Measurements from ENCODE around the gene ATOH8.

DNA sequence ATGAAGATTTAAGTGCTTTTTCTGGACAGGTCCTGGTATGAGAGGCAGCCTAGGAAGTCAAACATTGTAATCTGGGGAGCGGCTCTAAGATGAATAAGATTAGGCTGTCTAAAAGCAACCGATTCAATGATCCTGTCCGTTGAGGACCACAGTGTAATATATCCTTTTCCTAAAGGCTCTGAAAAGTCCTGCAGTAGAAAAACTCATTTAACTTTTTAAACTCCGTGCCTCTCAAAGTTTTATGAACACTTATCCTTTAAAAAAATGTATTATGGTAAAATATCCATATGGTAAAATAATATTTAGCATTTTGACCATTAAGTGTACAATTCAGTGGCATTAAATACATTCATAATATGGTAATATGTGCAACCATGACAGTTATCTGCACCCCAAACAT lies 39.8 kb downstream of the ATOH8 start:
- TF ChIP-seq, protein P1, sequence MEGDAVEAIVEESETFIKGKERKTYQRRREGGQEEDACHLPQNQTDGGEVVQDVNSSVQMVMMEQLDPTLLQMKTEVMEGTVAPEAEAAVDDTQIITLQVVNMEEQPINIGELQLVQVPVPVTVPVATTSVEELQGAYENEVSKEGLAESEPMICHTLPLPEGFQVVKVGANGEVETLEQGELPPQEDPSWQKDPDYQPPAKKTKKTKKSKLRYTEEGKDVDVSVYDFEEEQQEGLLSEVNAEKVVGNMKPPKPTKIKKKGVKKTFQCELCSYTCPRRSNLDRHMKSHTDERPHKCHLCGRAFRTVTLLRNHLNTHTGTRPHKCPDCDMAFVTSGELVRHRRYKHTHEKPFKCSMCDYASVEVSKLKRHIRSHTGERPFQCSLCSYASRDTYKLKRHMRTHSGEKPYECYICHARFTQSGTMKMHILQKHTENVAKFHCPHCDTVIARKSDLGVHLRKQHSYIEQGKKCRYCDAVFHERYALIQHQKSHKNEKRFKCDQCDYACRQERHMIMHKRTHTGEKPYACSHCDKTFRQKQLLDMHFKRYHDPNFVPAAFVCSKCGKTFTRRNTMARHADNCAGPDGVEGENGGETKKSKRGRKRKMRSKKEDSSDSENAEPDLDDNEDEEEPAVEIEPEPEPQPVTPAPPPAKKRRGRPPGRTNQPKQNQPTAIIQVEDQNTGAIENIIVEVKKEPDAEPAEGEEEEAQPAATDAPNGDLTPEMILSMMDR (IDR thresholded peaks at IDR 0.05; ENCODE audit: low read length) = no peak
- no peak for TF ChIP-seq EZH2 (IDR thresholded peaks at IDR 0.05; ENCODE audit: borderline replicate concordance, low read length)

Data from OCI-LY1 (cell line).